DOHH2 (cell line): Measurements from ENCODE around the gene ABCD1.
"Not testable (repeated sequence)": the region's sequence is repeated elsewhere in the genome, so short reads cannot be mapped to it uniquely, and the experiment has no call there.

Source experiments
- CTCF ChIP-seq: fragments of 200-600 bp; sonication (generic); IDR thresholded peaks from one replicate; pipeline ENCODE4 v1.5.1; 2014; ENCODE audit warnings: antibody characterized with exemption, mild to moderate bottlenecking, low read depth, low read length; ENCODE audit not compliant: poor library complexity, severe bottlenecking
- EZH2phosphoT487 ChIP-seq: fragments of 200-600 bp; sonication (generic); IDR thresholded peaks from 2 replicates; pipeline ENCODE4 v1.6.1; 2017; ENCODE audit warnings: borderline replicate concordance, mild to moderate bottlenecking, antibody characterized with exemption, low read length, moderate library complexity, mixed read lengths

DNA sequence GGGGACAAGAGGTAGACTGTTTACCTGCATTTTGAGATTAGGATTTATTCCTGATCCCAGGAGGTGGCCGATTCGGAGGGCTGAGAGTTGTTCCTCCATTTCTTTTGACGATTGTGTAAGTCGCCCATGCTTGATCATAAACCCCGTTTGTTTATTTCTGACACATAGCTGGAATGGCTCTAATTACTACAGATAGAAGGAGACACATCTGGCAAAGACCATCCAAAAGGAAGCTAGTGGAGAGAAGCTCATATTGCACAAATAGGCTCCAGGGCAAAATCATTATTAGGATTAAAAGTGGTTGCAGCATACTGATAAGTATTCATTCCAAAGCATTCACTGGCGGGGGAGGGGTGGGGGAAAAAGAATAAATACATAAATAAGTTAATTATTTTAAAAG lies 22.3 kb downstream of the ABCD1 start:
- not testable (repeated sequence) for TF ChIP-seq CTCF, EZH2phosphoT487
